Brain microvascular endothelial cell (primary cell): ENCODE results near the gene CD151.

Experiments
- DNase-seq: peaks from one replicate; pipeline ENCODE4 v3.0.0-alpha.2; 2020
- H3K27ac ChIP-seq: fragments of 250-450 bp; sonication (Bioruptor Pico); 2 replicates; pipeline ENCODE4 v1.5.1; 2020; ENCODE audit warnings: mild to moderate bottlenecking, moderate library complexity
- H3K27me3 ChIP-seq: fragments of 250-450 bp; sonication (Bioruptor Pico); replicated peaks from 2 replicates; pipeline ENCODE4 v1.5.1; 2020; ENCODE audit warnings: mild to moderate bottlenecking
- H3K36me3 ChIP-seq: fragments of 250-450 bp; sonication (Bioruptor Pico); replicated peaks from 2 replicates; pipeline ENCODE4 v1.5.1; 2020; ENCODE audit warnings: mild to moderate bottlenecking
- H3K4me3 ChIP-seq: 2 replicates; pipeline ENCODE4 v1.5.1; 2011; ENCODE audit warnings: low read depth, mild to moderate bottlenecking, control low read depth, low read length, moderate library complexity
- in situ Hi-C: cut with HindIII; loops from 2 replicates; pipeline ENCODE4 v1.10.0; 2017; ENCODE audit warnings: low sequenced_read_pairs, low pct_ligation_motif_present
- TF ChIP-seq, protein P1 (sequence below): IDR thresholded peaks from 2 replicates; pipeline ENCODE4 v1.5.1; 2011; ENCODE audit warnings: low read depth, mild to moderate bottlenecking, moderate library complexity, low read length, control low read depth, inconsistent platforms; ENCODE audit errors: missing control alignments

Gene CD151

DNA sequence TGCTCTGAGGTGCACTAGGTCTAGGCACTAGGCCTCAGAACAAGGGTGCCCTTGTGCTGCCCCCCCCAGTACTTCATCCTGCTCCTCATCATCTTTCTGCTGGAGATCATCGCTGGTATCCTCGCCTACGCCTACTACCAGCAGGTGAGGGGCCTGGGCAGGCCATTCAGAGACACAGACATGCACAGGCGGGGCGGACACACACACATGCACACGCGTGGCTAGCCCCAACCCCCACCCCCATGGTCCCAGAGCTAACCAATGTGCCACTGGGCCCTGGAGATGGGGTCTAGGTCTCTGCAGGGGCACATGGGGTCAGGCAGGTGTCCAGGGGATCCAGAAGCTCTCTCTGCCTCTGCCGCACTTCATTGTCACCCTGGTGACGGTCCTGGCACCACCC, 3.9 kb downstream of the CD151 start:
- no peak overlapping the region for H3K4me3 ChIP-seq
- no peak for DNase-seq
- in situ Hi-C loops = no loop called here
- TF ChIP-seq, protein P1, sequence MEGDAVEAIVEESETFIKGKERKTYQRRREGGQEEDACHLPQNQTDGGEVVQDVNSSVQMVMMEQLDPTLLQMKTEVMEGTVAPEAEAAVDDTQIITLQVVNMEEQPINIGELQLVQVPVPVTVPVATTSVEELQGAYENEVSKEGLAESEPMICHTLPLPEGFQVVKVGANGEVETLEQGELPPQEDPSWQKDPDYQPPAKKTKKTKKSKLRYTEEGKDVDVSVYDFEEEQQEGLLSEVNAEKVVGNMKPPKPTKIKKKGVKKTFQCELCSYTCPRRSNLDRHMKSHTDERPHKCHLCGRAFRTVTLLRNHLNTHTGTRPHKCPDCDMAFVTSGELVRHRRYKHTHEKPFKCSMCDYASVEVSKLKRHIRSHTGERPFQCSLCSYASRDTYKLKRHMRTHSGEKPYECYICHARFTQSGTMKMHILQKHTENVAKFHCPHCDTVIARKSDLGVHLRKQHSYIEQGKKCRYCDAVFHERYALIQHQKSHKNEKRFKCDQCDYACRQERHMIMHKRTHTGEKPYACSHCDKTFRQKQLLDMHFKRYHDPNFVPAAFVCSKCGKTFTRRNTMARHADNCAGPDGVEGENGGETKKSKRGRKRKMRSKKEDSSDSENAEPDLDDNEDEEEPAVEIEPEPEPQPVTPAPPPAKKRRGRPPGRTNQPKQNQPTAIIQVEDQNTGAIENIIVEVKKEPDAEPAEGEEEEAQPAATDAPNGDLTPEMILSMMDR = no peak
- no peak overlapping the region for H3K27ac ChIP-seq
- no peaks in the 10 kb centered on the region for H3K27me3 ChIP-seq
- peaks cover 50% of the 10 kb centered on the region for H3K36me3 ChIP-seq

DNA sequence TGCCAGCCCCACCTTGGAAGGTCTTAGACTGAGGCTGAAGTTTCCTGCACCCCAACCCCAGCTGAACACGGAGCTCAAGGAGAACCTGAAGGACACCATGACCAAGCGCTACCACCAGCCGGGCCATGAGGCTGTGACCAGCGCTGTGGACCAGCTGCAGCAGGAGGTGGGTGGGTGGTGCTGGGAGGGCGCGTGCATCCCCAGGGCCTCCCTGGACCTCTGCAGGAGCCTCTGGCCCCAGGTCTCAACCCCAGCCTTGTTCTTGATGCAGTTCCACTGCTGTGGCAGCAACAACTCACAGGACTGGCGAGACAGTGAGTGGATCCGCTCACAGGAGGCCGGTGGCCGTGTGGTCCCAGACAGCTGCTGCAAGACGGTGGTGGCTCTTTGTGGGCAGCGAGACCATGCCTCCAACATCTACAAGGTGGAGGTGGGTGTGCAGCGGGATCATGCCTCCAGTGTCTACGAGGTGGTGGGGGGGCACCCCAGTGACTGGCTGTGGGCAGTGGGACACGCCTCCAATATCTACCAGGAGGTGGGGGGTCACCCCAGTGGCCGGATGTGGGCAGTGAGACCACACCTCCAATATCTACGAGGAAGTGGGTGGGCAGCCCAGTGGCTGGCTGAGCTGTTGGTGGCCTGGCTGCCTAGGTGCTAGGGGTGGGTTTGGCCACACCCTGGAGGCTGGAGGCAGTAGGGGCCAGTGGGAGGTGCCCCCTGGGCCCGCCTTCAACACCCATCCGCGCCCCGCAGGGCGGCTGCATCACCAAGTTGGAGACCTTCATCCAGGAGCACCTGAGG, 4.6 kb downstream of the CD151 start:
- Histone ChIP-seq H3K4me3 (no peak overlapping the region), H3K27me3 (no peaks in the 10 kb centered on the region), H3K36me3 (peaks cover 50% of the 10 kb centered on the region), H3K27ac (no peak overlapping the region)
- in situ Hi-C loops = no loop called here
- TF ChIP-seq, protein P1 = no peak
- no peak for DNase-seq

DNA sequence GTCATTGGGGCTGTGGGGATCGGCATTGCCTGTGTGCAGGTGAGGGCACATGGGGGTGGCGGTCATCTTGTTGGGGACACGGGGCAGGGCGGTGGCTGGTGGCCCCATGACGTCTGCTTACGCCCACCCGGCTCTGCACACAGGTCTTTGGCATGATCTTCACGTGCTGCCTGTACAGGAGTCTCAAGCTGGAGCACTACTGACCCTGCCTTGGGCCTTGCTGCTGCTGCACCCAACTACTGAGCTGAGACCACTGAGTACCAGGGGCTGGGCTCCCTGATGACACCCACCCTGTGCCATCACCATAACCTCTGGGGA, 5.2 kb downstream of the CD151 start:
- Histone ChIP-seq H3K36me3 (peaks cover 50% of the 10 kb centered on the region), H3K4me3 (no peak overlapping the region), H3K27ac (no peak overlapping the region), H3K27me3 (no peaks in the 10 kb centered on the region)
- DNase-seq = no peak
- TF ChIP-seq, protein P1 = no peak
- in situ Hi-C loops = no loop called here

DNA sequence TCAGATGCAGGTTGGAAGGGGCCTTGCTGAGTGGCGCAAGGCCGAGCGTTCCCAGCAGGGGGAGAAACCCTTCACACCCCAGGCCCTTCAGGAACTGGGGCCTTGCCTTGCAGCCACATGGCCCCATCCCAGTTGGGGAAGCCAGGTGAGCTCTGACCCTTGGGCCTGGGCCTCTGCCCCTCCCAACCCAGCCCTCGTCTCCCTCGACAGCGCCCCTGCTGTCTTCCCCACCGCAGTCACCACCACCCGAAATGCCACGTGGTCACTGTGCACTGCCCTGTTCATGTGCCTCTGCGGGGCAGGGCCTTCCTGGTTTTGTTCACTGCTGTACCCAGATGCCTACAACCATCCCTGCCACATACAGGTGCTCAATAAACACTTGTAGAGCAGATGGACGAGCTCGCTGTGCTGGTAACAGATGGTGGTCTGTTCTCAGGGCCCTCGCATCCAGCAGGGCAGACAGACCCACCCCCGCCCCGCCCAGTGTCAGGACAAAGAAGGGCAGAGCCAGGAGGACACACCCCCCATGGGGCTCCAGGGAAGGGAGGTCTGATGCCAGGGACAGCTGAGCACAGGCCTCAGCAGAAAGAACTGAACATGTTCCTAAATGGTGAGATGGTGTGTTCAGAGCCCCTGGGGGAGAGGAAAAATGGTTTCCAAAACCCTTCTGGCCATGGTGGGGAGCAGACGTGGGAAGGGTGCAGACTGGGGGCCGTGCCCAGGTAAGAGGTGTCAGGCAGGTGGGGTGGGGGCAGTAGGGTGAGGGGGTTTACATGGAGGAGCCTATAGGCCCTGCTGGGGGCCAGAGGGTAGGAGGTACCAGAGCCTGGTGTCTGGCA, 5.9 kb downstream of the CD151 start:
- in situ Hi-C loops = no loop called here
- Histone ChIP-seq H3K4me3 (no peak overlapping the region), H3K36me3 (peaks cover 50% of the 10 kb centered on the region), H3K27ac (no peak overlapping the region), H3K27me3 (no peaks in the 10 kb centered on the region)
- no peak for DNase-seq
- TF ChIP-seq, protein P1 = peak; percentile 60

DNA sequence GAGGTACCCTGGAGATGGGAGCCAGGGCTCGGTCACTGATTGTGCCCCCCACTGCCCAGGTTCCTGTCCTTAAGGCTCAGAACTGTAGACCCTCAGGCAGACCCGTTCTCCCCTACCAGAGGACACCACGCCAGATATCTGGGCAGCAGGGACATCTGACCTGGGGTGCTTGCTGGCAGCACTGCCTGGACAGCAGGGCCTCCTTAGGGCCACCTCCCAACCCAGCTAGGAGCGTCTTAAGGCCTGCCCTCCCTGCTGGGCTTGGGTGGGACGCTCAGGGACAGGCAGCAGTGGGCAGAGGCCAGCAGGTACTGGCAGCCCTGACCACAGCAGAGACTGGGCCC, 6.5 kb downstream of the CD151 start:
- TF ChIP-seq, protein P1 = no peak
- no peak overlapping the region for H3K27ac ChIP-seq
- H3K27me3 ChIP-seq = no peaks in the 10 kb centered on the region
- in situ Hi-C loops = no loop called here
- peaks cover 50% of the 10 kb centered on the region for H3K36me3 ChIP-seq
- DNase-seq = no peak
- no peak overlapping the region for H3K4me3 ChIP-seq
